ENCODE data around the gene NUTF2. TPM values are rescaled to one million over a fixed set of nuclear protein-coding genes. Genes with fewer than 3 reads are reported as not detected.
A peak's percentile ranks its signal among the peaks of the same experiment; 100 is the strongest.

Gene NUTF2
- total RNA-seq, 4 donors from 2014 or later: 55.5 to 82.5 (median 69.1) TPM

DNA sequence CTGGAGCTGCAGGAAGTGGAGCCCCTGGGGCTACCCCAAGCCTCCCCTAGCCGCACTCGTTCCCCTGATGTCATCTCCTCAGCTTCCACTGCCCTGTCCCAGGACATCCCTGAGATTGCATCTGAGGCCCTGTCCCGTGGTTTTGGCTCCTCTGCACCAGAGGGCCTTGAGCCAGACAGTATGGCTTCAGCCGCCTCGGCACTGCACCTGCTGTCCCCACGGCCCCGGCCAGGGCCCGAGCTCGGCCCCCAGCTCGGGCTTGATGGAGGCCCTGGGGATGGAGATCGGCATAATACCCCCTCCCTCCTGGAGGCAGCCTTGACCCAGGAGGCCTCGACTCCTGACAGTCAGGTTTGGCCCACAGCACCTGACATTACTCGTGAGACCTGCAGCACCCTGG is 33.9 kb downstream of the NUTF2 start:
- Histone ChIP-seq H3K9me3 (no peaks in the 10 kb centered on the region), H3K27ac (no peak overlapping the region), H3K36me3 (peaks cover 0 to 97% (median 7%) of the 10 kb centered on the region in 3 donors), H3K4me3 (no peak overlapping the region), H3K27me3 (no peaks in the 10 kb centered on the region), H3K4me1 (peaks cover 0 to 17% (median 0%) of the 10 kb centered on the region in 4 donors)
- no peak for DNase-seq
- TF ChIP-seq POLR2A (IDR thresholded peaks at IDR 0.05): no peak
- TF ChIP-seq, protein P1, sequence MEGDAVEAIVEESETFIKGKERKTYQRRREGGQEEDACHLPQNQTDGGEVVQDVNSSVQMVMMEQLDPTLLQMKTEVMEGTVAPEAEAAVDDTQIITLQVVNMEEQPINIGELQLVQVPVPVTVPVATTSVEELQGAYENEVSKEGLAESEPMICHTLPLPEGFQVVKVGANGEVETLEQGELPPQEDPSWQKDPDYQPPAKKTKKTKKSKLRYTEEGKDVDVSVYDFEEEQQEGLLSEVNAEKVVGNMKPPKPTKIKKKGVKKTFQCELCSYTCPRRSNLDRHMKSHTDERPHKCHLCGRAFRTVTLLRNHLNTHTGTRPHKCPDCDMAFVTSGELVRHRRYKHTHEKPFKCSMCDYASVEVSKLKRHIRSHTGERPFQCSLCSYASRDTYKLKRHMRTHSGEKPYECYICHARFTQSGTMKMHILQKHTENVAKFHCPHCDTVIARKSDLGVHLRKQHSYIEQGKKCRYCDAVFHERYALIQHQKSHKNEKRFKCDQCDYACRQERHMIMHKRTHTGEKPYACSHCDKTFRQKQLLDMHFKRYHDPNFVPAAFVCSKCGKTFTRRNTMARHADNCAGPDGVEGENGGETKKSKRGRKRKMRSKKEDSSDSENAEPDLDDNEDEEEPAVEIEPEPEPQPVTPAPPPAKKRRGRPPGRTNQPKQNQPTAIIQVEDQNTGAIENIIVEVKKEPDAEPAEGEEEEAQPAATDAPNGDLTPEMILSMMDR (IDR thresholded peaks at IDR 0.05): no peak

DNA sequence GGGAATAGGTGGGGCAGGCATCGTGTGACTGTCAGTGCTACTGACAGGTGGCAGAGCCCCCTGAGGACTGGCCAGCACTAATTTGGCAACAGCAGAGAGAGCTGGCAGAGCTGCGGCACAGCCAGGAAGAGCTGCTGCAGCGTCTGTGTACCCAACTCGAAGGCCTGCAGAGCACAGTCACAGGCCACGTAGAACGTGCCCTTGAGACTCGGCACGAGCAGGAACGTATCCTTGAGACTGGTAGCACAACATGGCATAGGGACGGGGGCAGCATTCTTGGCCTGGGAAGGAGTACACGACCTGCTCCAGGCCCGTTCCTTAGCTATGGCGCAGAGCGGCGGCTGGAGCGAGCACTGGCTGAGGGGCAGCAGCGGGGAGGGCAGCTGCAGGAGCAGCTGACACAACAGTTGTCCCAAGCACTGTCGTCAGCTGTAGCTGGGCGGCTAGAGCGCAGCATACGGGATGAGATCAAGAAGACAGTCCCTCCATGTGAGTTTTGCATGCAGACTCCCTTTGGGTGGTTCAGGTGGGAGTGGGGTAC is 35.0 kb downstream of the NUTF2 start:
- Histone ChIP-seq H3K4me1 (peaks cover 0 to 17% (median 0%) of the 10 kb centered on the region in 4 donors), H3K4me3 (no peak overlapping the region), H3K27ac (peak overlapping the region in 1 of 4 donors; percentile 69), H3K36me3 (peaks cover 0 to 93% (median 7%) of the 10 kb centered on the region in 3 donors), H3K9me3 (no peaks in the 10 kb centered on the region), H3K27me3 (no peaks in the 10 kb centered on the region)
- DNase-seq: no peak
- TF ChIP-seq POLR2A (IDR thresholded peaks at IDR 0.05): no peak
- TF ChIP-seq, protein P1 (IDR thresholded peaks at IDR 0.05): no peak

DNA sequence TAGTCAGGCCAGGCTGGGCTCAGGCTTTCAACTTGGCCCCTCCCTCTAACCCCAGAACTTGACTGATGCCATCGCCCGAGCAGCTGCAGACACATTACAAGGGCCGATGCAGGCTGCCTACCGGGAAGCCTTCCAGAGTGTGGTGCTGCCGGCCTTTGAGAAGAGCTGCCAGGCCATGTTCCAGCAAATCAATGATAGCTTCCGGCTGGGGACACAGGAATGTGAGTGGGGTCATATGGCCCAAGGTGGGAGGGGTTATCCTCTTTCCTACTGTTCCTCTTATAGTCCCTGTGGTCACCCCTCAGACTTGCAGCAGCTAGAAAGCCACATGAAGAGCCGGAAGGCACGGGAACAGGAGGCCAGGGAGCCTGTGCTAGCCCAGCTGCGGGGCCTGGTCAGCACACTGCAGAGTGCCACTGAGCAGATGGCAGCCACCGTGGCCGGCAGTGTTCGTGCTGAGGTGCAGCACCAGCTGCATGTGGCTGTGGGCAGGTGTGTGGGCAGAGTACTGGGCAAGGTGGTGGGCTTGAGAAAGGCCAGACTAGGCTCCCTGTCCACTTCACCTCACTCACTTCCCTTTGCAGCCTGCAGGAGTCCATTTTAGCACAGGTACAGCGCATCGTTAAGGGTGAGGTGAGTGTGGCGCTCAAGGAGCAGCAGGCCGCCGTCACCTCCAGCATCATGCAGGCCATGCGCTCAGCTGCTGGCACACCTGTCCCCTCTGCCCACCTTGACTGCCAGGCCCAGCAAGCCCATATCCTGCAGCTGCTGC is 35.8 kb downstream of the NUTF2 start:
- H3K36me3 ChIP-seq: peaks cover 0 to 85% (median 7%) of the 10 kb centered on the region in 3 donors
- peaks cover 0 to 17% (median 0%) of the 10 kb centered on the region in 4 donors for H3K4me1 ChIP-seq
- TF ChIP-seq, protein P1 (IDR thresholded peaks at IDR 0.05): no peak
- TF ChIP-seq POLR2A (IDR thresholded peaks at IDR 0.05): no peak
- no peaks in the 10 kb centered on the region for H3K9me3 ChIP-seq
- DNase-seq: no peak
- no peak overlapping the region for H3K4me3 ChIP-seq
- H3K27me3 ChIP-seq: no peaks in the 10 kb centered on the region
- peak overlapping the region in 2 of 4 donors; percentile 59 to 69 for H3K27ac ChIP-seq

DNA sequence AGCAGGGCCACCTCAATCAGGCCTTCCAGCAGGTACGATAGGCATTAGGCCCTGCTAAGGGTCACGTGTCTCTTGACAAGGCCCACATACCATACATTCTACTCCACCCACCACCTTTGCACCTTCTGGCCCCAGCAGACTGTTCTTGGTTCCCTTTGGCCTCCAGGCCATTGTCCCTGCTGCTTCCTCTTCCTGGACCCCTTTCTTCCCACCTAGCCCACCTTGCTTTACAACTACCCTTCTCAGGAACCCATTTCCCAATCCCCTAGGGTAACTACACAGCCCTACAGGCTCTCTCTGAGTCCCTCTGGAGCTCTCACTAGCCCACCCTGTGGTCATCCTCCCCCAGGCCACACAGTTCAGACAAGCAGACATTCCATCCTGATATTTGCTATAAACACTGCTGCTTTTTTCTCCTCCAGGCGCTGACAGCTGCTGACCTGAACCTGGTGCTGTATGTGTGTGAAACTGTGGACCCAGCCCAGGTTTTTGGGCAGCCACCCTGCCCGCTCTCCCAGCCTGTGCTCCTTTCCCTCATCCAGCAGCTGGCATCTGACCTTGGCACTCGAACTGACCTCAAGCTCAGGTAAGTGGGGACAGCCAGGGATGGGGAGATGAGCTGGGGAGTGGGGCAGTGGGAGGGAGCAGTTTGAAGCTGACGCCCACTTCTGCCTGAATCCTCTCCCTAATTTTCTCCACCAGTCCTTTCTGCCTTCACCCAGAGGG is 36.6 kb downstream of the NUTF2 start:
- Histone ChIP-seq H3K27me3 (no peaks in the 10 kb centered on the region), H3K4me1 (peaks cover 0 to 17% (median 0%) of the 10 kb centered on the region in 4 donors), H3K27ac (peak overlapping the region in 2 of 4 donors; percentile 59 to 69), H3K36me3 (peaks cover 0 to 77% (median 7%) of the 10 kb centered on the region in 3 donors), H3K4me3 (no peak overlapping the region), H3K9me3 (no peaks in the 10 kb centered on the region)
- DNase-seq: peak in 2 of 3 donors; percentile 67 to 75
- TF ChIP-seq POLR2A (IDR thresholded peaks at IDR 0.05): no peak
- TF ChIP-seq, protein P1 (IDR thresholded peaks at IDR 0.05): peak in 1 of 6 experiments; percentile 90

DNA sequence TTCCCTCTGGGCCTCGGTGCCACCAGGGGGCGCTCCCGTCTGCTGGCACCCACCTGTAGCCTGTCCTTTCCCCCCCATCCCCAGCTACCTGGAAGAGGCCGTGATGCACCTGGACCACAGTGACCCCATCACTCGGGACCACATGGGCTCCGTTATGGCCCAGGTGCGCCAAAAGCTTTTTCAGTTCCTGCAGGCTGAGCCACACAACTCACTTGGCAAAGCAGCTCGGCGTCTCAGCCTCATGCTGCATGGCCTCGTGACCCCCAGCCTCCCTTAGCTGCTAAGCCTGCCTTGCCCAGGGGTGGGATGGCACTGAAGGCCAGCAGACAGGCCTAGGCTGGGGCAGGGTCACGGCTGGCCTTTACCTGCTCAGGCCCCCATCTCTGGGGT is 37.1 kb downstream of the NUTF2 start:
- peaks cover 0 to 72% (median 4%) of the 10 kb centered on the region in 3 donors for H3K36me3 ChIP-seq
- no peak overlapping the region for H3K4me3 ChIP-seq
- H3K4me1 ChIP-seq: peaks cover 0 to 17% (median 0%) of the 10 kb centered on the region in 4 donors
- H3K27ac ChIP-seq: peak overlapping the region in 2 of 4 donors; percentile 59 to 69
- H3K9me3 ChIP-seq: no peaks in the 10 kb centered on the region
- peak; percentile 74 to 85 (median 77) for DNase-seq
- TF ChIP-seq POLR2A (IDR thresholded peaks at IDR 0.05): no peak
- TF ChIP-seq, protein P1 (IDR thresholded peaks at IDR 0.05): peak in 5 of 6 experiments; percentile 68 to 83 (median 77)
- no peaks in the 10 kb centered on the region for H3K27me3 ChIP-seq

All from Peyer's patch (tissue), 4 donors.